Epithelial cell of umbilical artery (primary cell): ENCODE measurements around the gene DYNC1I2. TPM values are rescaled to one million over a fixed set of nuclear protein-coding genes. Genes with fewer than 3 reads are reported as not detected.

Source experiments
- total RNA-seq: library from RNA; depleted of rRNA; stranded (reverse); fragments of >200 nt; gene quantifications from 2 replicates; pipeline ENCODE4 v1.2.3, GENCODE V29; 2014

Gene DYNC1I2
- total RNA-seq: 148 and 155 TPM in 2 replicates

DNA sequence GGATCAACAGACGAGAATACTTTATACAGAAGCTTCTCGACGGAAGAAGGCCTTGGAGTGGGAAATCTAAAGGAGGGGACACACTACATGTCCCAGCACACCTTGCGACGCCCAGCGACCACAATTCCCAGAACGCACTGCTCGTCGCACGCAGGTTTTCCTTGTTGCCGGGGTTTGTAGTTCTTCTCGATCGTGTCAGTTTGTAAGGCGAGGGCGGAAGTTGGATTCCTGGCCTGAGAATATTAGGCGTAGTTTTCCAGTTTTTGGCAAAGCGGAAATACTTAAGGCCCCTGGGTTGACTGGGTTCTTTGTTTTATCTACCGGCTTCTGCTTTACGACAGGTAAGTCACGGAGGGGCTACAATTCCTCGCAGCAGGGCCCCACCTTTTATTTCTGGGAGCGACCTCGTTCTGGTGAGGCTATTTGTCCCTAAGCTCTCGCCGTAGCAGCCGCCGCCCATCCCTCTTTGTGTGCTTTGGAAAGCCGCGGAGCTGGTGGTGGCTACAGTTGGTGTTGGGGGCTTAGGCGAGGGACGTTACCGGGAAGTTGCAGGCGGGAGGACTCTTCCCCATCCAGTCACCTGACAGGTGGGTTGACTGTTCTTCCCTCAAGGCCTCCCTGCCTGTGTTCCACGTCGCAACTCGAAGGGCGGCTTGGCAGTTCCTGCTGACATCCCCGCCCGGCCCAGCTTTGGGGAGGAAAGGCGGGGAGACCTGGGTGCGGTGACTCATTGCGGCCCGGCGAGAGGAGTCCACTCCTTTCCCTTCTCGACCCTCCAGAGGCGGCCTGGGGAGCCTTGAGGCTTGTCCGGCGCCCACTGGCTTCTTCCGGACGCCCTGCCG is at the start of gene DYNC1I2:
DYNC1I2 (plus strand) TSS at position 183 of the 842 bp plus-strand sequence. CDS start 2,687 bp downstream, outside the sequence.

Other genes starting within 250 kb of the DYNC1I2 start
- gene CYBRD1, start 165.0 kb upstream of the DYNC1I2 start, total RNA-seq: 14.0 and 31.9 TPM in 2 replicates
- 15.6 and 19.9 TPM in 2 replicates for gene SLC25A12, start 206.8 kb downstream of the DYNC1I2 start, total RNA-seq
- gene HAT1, start 235.0 kb downstream of the DYNC1I2 start, total RNA-seq: 48.4 and 68.1 TPM in 2 replicates